GM15510 (cell line): ENCODE measurements around the gene GIMAP2.

Experiments used
- POLR2A ChIP-seq: IDR thresholded peaks from 3 replicates; pipeline ENCODE4 v1.6.1; 2011; ENCODE audit warnings: borderline replicate concordance; ENCODE audit not compliant: insufficient read length; ENCODE audit errors: extremely low read depth

Gene GIMAP2

GRCh38 chr7:150728609-150729008 lies 43.1 kb downstream of the GIMAP2 start:
- no peak for TF ChIP-seq POLR2A

- no peak for TF ChIP-seq POLR2A
These were observed 46.4 kb downstream of the GIMAP2 start for GRCh38 chr7:150731916-150732315.

GRCh38 chr7:150732786-150733481 lies 47.4 kb downstream of the GIMAP2 start:
- TF ChIP-seq POLR2A, result no peak

DNA sequence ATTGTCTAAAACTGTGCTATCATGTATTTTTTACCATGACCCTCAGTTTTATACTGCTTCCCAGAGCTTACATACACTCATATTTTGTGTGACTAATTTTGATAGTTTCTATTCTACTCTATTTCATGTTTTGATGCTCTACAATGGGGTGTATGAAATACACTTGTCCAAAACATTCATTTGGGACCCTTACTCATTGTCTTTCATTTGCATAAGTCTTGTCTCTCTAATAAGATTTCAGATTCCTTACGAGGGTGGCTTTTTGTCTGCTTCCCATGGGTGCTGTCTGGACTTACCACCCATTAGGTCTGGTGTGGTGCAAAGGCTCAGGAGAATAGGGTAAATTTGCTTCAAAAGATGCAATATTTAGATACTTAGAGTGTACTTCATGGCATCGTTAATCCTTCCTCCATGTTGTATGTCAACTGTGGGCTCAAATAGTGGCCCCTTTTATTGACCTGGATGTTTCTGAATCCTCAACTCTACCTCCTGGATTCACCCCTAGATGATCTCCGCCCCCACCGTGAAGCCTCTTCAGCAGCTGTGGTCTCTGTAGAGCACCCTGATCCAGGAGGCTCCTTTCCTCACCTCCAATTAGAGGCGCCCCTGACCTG lies 48.1 kb downstream of the GIMAP2 start:
- no peak for TF ChIP-seq POLR2A

DNA sequence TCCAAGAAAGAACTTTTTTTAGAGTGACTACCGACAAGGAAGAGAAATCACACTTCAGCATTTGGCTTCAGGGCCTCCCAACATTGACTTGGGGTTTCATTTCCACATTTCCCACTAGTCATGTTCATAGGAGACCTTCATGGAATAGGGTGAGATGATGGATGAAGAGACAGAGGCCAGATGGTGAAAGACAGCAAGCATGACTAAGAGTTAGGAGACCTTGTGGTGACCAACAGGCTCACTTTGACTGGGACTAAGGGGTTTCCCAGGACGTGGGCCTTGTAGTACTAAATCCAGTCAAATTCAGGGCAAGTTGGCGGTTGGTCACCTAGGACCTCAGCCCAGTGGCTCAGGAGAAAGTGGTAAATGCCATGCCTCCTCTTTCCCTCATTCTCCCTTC lies 48.7 kb downstream of the GIMAP2 start:
- TF ChIP-seq POLR2A, result no peak

DNA sequence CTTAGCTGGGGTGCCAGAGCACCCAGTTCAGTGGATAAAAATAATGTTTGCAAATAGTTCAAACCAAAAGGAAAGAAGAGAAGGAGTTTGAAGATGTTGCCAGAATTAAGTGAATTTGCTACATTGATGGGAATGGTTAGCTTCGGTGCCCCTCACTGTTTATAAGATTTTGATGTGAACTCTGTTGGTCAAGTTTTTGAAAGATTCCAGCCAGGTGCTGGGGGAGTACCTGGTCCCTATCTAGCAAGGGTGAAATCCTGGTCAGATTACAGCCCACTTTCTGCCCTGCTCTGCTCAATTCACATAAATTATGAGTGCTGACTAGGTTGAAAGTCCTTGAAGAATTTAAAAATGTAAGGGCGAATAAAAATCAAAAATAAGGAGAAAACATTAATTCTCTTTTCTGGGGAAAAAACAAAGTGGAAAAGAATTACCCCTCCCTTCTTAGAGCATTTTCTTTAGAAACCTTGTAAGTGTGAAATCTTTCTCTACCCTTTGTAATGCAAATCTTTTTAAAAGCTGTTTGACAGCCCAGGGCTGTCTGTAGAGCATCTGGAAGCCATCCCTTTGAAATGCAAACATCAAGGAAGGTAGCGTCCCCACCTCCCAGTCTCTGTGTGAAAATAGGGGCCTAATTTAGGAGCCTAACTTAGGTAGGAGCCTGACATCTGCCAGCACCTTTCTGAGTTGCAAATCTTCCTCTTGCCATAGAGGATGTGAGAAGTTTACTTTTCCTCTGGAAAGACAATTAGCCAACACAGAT lies 50.3 kb downstream of the GIMAP2 start:
- no peak for TF ChIP-seq POLR2A

- TF ChIP-seq POLR2A, result no peak
These were observed 51.4 kb downstream of the GIMAP2 start for GRCh38 chr7:150736864-150737263.

- TF ChIP-seq POLR2A, result no peak
These were observed 52.0 kb downstream of the GIMAP2 start, which contains the start of gene GIMAP5 for GRCh38 chr7:150737265-150738055. Gene GIMAP5, plus strand, starts transcription at chr7:150737418. Its CDS starts 3,467 bp downstream, at chr7:150740885.

DNA sequence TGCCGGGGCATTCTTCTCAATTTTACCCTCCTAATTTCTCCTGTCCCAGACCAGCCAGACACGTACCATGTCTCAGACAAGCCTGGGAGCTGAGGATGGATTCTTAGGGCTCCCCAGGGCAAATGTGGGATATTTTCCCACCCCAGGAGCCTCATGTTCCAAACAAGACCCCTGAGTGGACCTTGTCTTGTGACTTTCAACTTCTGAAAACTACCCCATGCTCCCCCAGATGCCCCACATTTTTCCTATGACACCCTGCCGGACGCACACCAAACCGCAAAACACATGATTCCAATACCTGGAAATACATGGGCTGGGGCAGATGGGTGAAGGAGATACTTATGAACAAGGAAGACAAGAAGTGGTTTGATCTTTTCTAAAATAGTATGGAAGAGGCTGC lies 52.6 kb downstream of the GIMAP2 start:
- TF ChIP-seq POLR2A, result no peak

DNA sequence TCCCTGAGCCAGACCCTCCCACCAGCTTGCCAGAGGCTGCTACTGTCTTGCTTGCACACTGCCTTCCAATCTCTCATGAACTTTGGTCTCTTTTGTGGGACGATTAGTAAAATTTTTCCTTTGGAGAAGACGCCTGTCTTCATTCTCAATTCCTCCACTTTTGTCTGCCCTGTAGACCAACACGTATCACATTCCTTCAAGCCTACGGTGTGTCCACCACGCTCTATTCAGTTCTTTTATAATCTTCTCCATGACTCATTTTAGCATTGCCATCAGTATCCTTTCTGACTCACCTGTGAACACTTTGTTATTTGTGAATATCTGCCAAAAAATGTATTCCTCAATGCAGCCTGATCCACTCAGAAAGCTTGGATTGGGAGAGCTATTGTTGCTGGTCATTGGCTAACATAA lies 53.1 kb downstream of the GIMAP2 start:
- no peak for TF ChIP-seq POLR2A

DNA sequence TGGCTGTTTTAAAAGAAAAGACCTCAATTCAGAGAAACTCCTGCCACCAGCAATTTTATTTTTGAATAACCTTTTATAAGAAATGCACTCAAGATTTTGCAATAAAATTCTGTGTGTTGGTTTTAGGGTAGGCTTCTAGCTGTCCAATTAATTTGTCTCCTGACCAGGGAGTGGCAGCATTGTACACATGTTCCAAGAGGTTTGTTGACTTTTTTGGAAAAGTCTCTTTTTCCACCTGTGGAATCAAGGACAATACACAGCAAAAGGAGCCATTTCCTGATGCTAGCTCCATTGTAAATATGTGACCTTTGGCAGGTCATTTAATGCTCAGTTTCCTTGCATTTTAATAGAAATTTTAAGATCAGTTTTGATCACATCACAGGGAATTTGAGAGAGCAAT lies 53.5 kb downstream of the GIMAP2 start:
- TF ChIP-seq POLR2A, result no peak

GRCh38 chr7:150740053-150740452 lies 54.5 kb downstream of the GIMAP2 start:
- TF ChIP-seq POLR2A, result no peak

GRCh38 chr7:150742286-150742968 lies 56.9 kb downstream of the GIMAP2 start:
- no peak for TF ChIP-seq POLR2A
